HG03571 (cell line): ENCODE measurements around the gene PPM1M.
"Not testable (repeated sequence)": the region's sequence is repeated elsewhere in the genome, so short reads cannot be mapped to it uniquely, and the experiment has no call there.

Experiments used
- ATAC-seq: cut with Tn5 transposase; IDR thresholded peaks from one replicate; pipeline ENCODE4 v1.9.1; 2021; ENCODE audit not compliant: unreplicated experiment

Gene PPM1M

GRCh38 chr3:52272172-52272571 is 26.6 kb downstream of the PPM1M start:
- not testable (repeated sequence) for ATAC-seq

GRCh38 chr3:52272831-52273230 is 27.3 kb downstream of the PPM1M start:
- no peak for ATAC-seq

DNA sequence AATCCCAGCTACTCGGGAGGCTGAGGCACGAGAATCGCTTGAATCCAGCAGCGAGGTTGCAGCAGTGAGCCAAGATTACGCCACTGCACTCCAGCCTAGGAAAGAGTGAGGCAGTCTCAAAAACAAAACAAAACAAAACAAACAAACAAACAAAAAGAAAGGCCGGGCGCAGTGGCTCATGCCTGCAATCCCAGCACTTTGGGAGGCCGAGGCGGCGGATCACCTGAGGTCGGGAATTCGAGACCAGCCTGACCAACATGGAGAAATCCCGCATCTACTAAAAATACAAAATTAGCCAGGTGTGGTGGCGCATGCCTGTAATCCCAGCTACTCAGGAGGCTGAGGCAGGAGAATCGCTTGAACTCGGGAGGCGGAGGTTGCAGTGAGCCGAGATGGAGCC is 29.2 kb downstream of the PPM1M start:
- ATAC-seq: not testable (repeated sequence)

DNA sequence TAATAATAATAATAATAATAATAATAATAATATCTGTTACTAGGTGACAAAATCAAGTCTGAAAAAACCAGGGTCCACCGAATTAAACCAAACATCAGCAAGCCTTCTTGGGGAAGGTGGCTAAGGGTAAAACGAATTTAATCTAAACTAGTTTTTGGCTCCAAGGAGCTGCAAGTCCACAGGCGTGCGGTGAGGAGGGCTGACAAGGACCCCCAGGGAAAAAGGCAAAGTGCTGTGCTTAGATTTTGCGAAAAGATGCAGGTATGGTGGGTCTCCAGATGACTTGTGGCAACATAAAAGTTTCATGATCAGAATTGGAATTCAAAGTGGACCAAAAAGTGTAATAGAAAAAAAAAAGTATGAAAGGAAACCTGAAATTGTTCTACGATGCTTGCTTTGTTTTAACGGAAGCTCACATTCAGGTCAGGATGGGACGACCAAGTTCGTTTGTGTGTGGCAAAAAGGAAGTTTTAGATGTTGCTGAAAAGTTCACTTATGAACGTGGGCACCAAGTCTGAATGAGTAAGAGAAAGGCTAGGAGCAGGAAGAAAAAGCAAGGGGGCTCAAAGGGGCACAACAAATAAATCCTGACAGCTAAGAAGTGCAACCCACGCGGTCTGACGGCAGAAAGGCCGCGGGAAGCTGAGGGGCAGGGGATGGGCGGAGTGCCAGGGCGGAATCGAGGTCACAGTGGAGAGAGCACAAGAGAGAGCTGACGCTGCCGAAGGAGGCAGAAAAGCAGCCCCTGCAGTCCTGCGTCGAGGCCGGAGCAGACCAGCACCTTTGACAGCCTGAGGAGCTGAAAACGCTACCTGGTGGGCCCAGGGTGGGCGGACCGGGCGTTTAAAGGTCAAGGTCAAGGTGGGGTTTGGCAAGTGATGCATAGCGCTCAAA is 31.8 kb downstream of the PPM1M start:
- no peak for ATAC-seq

DNA sequence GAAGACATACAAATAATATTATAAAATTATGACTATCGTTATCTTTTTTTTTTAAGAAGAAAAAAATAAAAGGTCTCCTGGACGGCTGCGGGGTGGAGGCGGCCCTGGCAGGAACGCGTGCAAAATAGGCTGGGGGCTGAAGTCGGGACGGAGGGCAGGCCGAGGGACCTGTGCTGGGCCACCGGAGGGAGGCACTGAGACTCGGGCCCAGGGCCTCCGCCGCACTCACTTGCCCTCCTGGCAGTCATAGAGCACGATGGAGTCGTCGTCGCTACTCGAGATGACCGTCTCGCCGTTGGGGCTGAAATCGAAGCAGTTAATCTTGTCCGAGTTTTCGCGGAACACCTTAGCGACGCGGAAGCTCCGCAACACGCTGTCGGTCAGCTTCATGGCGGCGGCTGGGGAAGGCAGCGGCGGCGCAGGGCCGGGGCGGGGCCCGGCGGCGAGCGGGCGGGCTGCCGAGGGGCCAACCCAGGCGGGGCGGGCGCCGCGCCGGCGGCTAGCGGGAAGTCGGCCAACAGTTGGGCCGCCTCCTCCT is 32.5 kb downstream of the PPM1M start:
- peak; percentile 46 for ATAC-seq

DNA sequence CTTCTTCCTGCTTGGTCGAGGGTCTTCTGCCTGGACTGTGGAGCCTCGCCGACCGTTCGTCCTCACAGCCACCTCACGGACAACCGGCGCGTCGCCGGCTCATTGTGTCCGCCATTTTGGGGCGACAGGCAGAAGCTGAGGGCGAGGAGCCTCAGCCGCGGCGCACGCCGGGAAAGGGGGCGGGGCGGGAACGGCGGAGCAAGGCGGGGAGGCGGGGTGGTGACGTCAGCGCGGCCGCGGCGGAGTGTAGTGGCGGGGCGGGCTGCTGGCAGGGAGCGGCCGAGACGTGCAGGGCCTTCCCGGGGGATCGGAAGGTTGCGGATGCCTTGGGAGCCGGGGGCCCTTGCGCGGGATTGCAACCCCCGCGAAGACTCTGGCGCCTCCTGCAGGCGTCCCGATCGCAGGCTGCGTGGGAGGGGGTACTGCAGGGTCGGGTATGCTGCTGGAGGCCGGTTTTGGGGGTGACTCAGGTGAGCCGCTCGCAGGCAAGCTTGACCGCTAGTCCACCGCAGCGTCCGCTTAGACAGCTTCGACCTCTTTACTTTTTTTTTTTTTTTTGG is 33.0 kb downstream of the PPM1M start, which contains the start of gene WDR82:
TSS of gene WDR82 (minus strand) at position 140 of the 560 bp plus-strand sequence. CDS start 288 bp downstream, outside the sequence.
- peak; percentile 81 for ATAC-seq

DNA sequence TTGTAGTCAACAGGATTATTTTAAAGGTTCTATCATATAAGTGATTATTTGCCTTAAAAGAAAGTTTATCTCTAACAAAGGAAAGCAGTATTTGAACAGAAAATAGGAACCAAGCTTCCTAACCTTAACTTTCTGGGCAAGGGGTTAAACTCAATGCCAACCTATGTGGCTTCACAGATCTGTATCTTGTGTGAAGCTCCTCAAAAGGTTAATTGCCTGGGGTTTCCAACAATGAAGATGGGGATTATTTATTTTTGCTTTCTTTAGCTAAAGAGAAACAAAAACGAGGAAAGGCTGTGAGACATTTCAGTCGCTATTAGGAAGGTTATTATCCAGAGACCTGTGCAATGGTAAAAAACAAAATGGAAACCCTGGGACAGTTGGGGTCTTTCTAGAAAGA is 34.0 kb downstream of the PPM1M start:
- no peak for ATAC-seq

DNA sequence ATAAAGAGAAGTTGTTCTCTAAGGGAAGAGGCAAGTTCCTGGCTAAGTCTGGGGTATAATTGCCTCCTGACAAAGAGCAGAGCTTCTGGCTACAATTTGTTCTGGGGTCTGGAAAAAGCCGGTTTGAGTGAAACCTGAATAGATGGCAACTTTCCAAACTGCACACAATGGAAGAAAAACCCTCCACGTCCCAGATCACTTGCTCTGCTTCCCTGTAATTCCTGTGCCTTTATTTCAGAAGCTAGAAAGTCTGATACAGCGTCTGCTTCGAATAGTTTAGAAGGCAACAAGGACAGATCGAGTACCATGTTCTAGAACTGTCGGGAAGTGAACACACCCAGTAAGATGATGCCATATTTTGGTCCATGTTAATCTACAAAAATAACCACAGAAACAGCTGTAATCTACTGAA is 34.5 kb downstream of the PPM1M start:
- no peak for ATAC-seq

DNA sequence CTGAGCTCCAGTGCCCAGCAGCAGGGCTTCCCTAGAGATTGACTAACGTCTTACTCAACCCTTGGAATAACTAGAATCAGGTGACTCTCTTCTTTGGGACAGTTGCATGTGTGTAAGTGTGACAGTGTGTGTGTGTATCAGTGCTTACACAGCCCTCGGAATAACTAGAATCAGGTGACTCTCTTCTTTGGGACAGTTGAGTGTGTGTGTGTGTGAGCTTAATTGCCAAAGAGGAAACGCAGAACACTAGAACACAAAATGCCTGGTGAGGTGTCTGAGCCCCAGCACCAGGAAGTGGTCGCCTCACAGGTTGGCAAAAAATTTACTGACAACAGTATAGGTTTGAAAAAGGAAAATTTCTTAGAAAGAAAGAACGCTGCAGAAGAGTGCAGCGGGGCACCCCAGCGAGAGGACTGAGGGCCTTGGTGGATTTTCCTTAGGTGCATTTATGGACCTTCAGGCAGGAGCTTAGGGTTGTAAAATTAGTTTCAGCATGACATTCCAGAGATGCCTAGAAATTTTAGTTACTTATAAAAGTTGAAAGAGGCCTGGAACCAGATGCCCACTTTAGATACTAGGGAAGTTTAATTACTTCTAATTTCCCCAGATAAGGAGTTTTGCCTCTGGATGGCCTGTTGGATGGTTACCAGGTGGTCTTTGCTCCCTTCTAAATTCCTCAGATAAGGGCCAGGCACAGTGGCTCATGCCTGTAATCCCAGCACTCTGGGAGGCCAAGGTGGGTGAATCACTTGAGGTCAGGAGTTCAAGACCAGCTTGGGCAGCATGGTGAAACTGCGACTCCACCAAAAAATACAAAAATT is 36.6 kb downstream of the PPM1M start:
- no peak for ATAC-seq

DNA sequence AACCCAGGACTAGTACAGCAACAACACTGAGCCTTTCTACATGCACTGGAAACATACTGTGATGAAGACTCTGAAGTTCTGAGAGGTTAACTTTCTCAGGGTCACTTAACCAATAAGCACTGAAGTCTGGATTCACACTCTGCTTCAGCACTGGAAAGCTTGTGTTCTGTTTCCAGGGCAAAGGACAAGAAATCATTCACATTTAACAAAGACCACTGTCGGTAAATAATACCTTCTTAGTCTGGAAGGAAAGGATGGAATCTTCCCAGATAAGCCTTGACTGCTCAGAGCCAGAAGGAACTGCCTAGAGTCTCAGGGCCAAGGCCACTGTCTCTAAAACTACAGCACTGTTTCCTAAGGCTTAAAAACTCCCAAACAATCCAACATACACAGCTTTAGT is 37.7 kb downstream of the PPM1M start:
- no peak for ATAC-seq

DNA sequence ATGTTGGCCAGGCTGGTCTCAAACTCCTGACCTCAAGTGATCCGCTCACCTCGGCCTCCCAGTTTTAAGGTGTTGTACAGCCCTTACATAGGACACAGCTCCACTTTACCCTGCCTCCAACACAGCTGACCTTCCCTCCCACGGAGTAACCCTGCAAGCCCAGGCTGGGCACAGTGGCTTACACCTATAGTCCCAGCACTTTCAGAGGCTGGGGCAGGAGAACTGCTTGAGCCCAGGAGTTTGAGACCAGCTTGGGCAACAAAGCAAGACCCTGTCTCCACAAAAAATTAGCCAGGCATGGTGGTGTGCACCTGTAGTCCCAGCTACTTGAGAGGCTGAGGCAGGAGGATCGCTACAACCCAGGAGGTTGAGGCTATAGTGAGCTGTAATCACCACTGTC is 38.5 kb downstream of the PPM1M start:
- not testable (repeated sequence) for ATAC-seq

DNA sequence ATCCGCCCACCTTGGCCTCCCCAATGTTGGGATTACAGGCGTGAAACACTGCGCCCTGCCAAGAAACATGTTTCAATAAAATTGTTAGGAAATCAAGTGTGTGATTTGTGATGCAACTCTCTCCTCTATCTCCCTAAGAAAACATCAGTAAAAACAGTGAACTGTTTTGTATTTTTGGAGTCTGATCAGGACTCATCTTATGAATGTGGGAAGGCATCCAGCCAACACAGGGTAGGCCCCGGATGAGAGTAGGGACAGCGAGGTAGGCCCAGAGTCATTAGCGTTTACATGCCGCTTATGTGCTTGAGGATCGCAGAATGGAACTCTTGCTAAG is 41.2 kb downstream of the PPM1M start:
- no peak for ATAC-seq

DNA sequence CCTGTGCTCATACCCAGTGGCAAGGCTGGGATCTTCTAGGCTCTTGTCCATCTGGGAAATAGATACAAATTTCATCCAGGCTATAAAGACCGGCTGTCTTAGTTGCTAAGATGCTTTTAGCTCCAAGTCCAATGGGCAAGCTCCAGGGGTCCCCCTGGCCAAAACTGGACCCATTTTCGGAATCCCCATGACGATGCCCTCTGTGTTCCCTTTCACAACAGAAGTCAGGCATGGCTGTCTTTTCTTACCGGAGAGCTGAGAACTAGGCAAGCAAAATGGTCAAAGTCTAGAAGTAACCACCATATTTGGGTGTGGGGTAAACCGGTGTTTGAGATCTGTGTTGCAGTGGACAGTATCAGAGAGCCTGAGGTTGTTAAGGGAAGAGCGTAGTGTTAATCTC is 43.1 kb downstream of the PPM1M start:
- ATAC-seq: no peak

- no peak for ATAC-seq
Measured at GRCh38 chr3:52289338-52289746, 43.8 kb downstream of the PPM1M start.

DNA sequence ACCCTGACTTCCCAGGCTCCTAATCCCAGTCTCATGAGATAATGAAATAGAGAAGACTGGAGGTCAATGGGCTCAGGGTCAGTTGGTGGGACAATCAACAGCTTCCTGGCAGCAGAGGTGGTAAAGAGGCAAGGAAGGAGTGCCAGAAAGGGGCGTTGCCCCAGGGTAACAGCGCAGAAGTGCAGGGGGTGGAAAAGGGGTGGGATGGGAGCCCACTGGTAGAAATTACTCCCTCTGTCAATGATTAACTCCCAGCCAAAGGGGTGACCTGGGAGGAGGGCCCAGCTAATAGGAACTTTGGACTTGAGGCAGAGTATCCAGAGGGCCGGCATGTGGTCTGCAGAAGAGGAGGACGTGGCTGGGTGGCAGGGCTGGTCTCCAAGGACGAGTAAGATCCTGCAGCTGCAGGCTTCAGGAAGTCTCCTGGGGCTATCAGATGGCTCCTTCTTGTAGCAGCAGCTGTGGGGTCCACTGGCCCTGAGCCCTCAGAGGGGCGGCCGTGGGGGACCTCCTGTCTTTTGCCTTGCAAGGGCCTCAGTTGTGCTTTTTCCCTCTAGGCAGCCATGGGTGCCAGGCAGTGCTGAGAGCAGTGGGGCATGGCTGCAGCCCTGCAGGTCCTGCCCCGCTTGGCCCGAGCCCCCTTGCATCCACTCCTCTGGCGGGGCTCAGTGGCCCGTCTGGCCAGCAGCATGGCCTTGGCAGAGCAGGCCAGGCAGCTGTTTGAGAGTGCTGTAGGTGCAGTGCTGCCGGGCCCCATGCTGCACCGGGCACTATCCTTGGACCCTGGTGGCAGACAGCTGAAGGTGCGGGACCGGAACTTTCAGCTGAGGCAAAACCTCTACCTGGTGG is 44.4 kb downstream of the PPM1M start:
- ATAC-seq: no peak

DNA sequence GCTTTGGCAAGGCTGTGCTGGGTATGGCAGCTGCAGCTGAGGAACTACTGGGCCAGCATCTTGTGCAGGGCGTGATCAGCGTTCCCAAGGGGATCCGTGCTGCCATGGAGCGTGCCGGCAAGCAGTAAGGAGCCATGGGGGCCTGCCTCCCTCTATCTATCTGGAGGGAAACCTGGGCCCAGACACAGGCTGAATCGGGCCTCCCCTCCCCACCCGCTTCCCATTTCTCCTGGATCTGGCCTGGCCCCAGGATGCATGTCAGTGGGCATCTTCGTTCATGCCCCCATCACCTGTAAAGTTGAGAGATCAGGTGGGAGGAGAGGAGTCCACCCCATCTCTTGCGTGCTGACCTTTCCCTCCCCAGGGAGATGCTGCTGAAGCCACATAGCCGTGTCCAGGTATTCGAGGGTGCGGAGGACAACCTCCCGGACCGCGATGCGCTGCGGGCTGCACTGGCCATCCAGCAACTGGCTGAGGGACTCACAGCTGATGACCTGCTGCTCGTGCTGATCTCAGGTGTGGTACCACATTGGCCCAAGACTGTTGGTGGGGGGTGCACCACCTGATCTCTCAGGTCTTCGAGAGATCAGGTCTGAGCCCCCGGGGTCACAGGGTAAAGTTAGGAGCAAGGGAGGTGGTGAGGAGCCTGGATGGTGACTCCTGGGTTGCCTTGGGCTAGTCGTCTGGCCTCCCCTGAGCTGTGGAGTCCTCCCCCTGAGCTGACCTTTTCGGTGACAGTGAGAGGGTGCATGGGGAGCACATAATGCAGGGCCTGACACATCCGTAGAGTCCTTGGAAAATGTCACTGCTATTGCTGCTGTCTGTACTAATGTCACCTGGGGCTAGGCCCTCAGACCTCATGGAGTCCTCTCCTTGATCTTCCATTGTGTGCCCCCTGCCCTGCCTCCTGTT is 45.3 kb downstream of the PPM1M start:
- ATAC-seq: no peak

DNA sequence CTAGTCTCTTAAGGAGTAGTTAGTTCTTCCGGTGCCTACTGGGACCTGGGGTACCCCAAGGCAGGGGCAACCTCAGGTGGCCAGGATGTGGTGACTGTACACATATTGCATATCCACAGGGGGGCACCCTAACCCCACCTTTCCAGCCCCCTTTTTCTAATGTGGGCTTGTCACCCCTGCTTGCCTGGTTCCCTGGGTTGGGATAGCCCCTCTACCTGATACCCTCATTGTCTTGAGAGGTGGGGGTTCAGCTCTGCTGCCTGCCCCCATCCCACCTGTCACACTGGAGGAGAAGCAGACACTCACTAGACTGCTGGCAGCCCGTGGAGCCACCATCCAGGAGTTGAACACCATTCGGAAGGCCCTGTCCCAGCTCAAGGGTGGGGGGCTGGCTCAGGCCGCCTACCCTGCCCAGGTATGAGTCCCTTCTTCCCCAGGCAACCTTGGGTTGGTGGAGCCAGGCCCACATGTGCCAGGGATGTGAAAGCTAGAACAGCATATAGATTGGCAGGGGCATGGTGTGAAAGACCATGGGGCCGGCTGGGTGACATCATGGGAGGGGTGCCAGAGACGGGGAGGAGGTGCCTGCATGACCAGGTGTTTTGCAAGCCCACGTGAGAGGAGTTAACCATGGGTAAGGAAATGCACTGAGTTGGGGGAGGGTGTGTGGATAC is 46.1 kb downstream of the PPM1M start:
- ATAC-seq: no peak

GRCh38 chr3:52292247-52293065 is 46.9 kb downstream of the PPM1M start:
- ATAC-seq: no peak
